Sigmoid colon (tissue), 4 donors: ENCODE results near the gene SPIRE1.
A peak's percentile ranks its signal among the peaks of the same experiment; 100 is the strongest.

ENCODE experiments used
- CTCF ChIP-seq, 4 experiments: fragments of 450-650 bp in 3 of 4; fragments of 200-600 bp in 1 of 4; IDR thresholded peaks; one replicate each; pipeline ENCODE4 v1.5.1; 2016 to 2019; ENCODE audit warnings: antibody characterized with exemption in 4 of 4, mild to moderate bottlenecking in 3 of 4, moderate library complexity in 2 of 4
- POLR2A ChIP-seq, 2 donors: fragments of 450-650 bp; IDR thresholded peaks; one replicate each; pipeline ENCODE4 v1.6.1; 2016; ENCODE audit warnings: antibody characterized with exemption in 2 of 2, mild to moderate bottlenecking in 2 of 2, moderate library complexity in 2 of 2
- POLR2AphosphoS5 ChIP-seq, 4 donors: sonication (generic); formaldehyde crosslinking; IDR thresholded peaks; one replicate each; pipeline ENCODE4 v1.6.1; 2017; ENCODE audit warnings: antibody characterized with exemption in 4 of 4

DNA sequence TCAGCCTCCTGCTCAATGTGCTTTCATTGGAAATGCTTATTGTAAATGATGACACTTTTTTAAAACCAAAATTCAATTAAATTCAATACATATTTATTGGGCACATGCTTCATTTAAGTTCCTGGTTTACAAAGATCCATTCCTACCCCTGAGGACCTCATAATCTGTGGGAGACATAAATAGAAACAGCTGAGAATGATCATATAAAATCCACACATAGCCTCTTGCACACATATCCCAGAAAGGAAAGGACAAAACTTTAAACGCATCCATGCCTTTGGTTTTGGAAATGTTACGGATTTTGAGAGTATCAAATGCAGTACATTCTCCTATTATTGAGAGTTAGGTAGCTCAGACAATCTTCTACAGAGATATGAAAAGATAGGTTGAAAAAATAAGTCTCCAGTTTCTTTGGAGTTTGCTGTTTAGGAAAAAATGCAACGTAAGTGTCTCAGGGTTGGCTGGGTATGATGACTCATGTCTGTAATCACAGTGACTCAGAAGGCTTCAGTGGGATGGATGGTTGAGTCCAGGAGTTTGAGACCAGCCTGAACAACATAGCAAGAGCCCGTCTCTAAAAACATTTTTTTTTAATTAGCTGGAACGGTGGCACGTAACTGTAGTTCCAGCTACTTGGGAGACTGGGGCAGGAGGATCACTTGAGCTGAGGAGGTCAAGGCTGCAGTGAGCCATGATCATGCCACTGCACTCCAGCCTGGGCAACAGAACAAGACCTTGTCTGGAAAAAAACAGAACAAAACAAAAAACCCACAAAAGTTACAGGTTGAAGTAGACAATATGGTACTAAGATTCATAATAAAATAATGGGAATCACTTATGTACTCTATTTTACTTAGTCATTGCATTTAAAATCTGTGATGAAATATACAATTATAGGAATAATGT lies 254.1 kb downstream of the SPIRE1 start:
- TF ChIP-seq CTCF (IDR thresholded peaks at IDR 0.05) (no peak), POLR2AphosphoS5 (IDR thresholded peaks at IDR 0.05) (peak in 1 of 4 donors; percentile 15), POLR2A (IDR thresholded peaks at IDR 0.05) (no peak)
